PC-9 (cell line): Measurements from ENCODE around the gene OSTC.

Source experiments
- EZH2 ChIP-seq: fragments of 200-600 bp; sonication (generic); IDR thresholded peaks from 2 replicates; pipeline ENCODE4 v1.8.0; 2017; ENCODE audit warnings: antibody characterized with exemption, low read depth
- TF ChIP-seq, protein P1 (sequence below): fragments of 200-600 bp; sonication (generic); conservative IDR thresholded peaks from 2 replicates; pipeline ENCODE4 v1.6.1; 2017; ENCODE audit warnings: mixed run types, antibody characterized with exemption, mild to moderate bottlenecking, moderate library complexity

DNA sequence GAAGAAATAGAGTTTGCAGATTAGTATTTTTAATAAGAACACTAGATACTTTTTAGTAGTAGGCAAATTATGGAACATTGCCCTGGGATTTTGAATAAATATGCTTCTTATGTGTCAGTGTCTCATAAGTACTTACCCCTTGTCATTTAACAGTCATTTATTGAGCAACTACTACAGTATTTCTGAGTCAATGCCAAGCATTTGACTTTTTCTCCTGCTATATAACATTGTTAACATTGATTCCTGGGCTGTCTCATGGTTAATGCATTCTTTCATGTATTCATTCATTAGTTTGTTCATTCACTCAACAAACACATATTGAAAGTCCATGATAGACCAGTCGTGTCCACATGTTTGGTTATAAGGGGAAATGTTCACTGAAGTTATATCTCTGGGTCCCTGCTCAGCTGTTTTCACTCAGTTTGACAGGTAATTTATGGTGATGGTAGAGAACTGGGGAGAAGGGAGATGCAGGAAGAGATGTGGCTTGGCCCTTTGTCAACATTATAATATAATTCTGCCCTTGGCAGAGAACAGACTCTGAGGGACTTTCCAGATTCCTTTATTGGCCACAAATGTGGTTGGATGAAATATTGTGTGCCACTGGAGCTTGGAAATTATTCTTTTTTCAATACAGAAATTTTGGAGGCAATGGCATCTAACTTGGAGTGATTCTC lies 49.8 kb downstream of the OSTC start:
- TF ChIP-seq, protein P1, sequence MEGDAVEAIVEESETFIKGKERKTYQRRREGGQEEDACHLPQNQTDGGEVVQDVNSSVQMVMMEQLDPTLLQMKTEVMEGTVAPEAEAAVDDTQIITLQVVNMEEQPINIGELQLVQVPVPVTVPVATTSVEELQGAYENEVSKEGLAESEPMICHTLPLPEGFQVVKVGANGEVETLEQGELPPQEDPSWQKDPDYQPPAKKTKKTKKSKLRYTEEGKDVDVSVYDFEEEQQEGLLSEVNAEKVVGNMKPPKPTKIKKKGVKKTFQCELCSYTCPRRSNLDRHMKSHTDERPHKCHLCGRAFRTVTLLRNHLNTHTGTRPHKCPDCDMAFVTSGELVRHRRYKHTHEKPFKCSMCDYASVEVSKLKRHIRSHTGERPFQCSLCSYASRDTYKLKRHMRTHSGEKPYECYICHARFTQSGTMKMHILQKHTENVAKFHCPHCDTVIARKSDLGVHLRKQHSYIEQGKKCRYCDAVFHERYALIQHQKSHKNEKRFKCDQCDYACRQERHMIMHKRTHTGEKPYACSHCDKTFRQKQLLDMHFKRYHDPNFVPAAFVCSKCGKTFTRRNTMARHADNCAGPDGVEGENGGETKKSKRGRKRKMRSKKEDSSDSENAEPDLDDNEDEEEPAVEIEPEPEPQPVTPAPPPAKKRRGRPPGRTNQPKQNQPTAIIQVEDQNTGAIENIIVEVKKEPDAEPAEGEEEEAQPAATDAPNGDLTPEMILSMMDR, result no peak
- TF ChIP-seq EZH2, result no peak
